HepG2 (cell line): Measurements from ENCODE around the gene ZNF48. TPM values are rescaled to one million over a fixed set of nuclear protein-coding genes. Genes with fewer than 3 reads are reported as not detected.

Experiments
- MTF1 ChIP-seq: sonication (generic); formaldehyde crosslinking; IDR thresholded peaks from 2 replicates; pipeline ENCODE4 v1.5.0; 2020; ENCODE audit warnings: missing genetic modification reagents
- ZBTB20 ChIP-seq: sonication (generic); formaldehyde crosslinking; IDR thresholded peaks from 2 replicates; pipeline ENCODE4 v1.8.1; 2023; ENCODE audit warnings: missing genetic modification reagents, low read depth, mild to moderate bottlenecking, borderline replicate concordance
- ZFAT ChIP-seq: sonication (generic); formaldehyde crosslinking; conservative IDR thresholded peaks from 2 replicates; pipeline ENCODE4 v1.8.1; 2023; ENCODE audit warnings: missing genetic modification reagents, inconsistent platforms
- ZNF572 ChIP-seq: sonication (generic); formaldehyde crosslinking; IDR thresholded peaks from 2 replicates; pipeline ENCODE4 v1.5.1; 2020; ENCODE audit warnings: mild to moderate bottlenecking, missing genetic modification reagents
- polyA plus RNA-seq, 8 experiments: library from polyadenylated mRNA; depleted of rRNA in 3 of 8; stranded (reverse) in 7 of 8; unstranded in 1 of 8; fragments of >200 nt; fragmentation: Illumina TruSeq in 4 of 8; extraction: Trizol in 4 of 8; gene quantifications; 2 replicates each; pipeline versions ENCODE4 v1.2.1 to v1.2.3, GENCODE V29; 2011 to 2016; ENCODE audit warnings: low read depth in 4 of 8, missing spikeins in 1 of 8, mixed read lengths in 1 of 8; ENCODE audit not compliant: insufficient read depth in 1 of 8
- total RNA-seq, 5 experiments: library from RNA; depleted of rRNA; stranded (reverse); fragments of >200 nt; fragmentation: Illumina TruSeq; extraction: Trizol; gene quantifications; 2 replicates each; pipeline ENCODE4 v1.2.3, GENCODE V29; 2016; ENCODE audit warnings: low read depth in 1 of 5
- TF ChIP-seq, protein P1 (sequence below): sonication (generic); formaldehyde crosslinking; IDR thresholded peaks from one replicate; pipeline ENCODE4 v1.5.1; 2020; ENCODE audit warnings: mild to moderate bottlenecking, missing genetic modification reagents; ENCODE audit errors: not compliant biosample characterization
- TF ChIP-seq, protein P2 (sequence below): IDR thresholded peaks from 2 replicates; pipeline ENCODE4 v1.6.1; 2016; ENCODE audit warnings: low read depth, borderline replicate concordance
- TF ChIP-seq, protein P3 (sequence below): IDR thresholded peaks from 2 replicates; pipeline ENCODE4 v1.6.1; 2016; ENCODE audit warnings: mild to moderate bottlenecking
- TF ChIP-seq, protein P4 (sequence below): sonication (generic); formaldehyde crosslinking; IDR thresholded peaks from 2 replicates; pipeline ENCODE4 v1.4.0; 2020; ENCODE audit warnings: missing genetic modification reagents, borderline replicate concordance

ZNF48 gene
- total and polyA plus RNA-seq, 2 of the 13 experiments (the other 11 are each of a cell fraction or from before 2014, with no cell fraction given) = 9.9 to 12.3 TPM

GRCh38 chr16:30375864-30376263 is 19.4 kb upstream of the ZNF48 start (continued):
- TF ChIP-seq, protein P1, sequence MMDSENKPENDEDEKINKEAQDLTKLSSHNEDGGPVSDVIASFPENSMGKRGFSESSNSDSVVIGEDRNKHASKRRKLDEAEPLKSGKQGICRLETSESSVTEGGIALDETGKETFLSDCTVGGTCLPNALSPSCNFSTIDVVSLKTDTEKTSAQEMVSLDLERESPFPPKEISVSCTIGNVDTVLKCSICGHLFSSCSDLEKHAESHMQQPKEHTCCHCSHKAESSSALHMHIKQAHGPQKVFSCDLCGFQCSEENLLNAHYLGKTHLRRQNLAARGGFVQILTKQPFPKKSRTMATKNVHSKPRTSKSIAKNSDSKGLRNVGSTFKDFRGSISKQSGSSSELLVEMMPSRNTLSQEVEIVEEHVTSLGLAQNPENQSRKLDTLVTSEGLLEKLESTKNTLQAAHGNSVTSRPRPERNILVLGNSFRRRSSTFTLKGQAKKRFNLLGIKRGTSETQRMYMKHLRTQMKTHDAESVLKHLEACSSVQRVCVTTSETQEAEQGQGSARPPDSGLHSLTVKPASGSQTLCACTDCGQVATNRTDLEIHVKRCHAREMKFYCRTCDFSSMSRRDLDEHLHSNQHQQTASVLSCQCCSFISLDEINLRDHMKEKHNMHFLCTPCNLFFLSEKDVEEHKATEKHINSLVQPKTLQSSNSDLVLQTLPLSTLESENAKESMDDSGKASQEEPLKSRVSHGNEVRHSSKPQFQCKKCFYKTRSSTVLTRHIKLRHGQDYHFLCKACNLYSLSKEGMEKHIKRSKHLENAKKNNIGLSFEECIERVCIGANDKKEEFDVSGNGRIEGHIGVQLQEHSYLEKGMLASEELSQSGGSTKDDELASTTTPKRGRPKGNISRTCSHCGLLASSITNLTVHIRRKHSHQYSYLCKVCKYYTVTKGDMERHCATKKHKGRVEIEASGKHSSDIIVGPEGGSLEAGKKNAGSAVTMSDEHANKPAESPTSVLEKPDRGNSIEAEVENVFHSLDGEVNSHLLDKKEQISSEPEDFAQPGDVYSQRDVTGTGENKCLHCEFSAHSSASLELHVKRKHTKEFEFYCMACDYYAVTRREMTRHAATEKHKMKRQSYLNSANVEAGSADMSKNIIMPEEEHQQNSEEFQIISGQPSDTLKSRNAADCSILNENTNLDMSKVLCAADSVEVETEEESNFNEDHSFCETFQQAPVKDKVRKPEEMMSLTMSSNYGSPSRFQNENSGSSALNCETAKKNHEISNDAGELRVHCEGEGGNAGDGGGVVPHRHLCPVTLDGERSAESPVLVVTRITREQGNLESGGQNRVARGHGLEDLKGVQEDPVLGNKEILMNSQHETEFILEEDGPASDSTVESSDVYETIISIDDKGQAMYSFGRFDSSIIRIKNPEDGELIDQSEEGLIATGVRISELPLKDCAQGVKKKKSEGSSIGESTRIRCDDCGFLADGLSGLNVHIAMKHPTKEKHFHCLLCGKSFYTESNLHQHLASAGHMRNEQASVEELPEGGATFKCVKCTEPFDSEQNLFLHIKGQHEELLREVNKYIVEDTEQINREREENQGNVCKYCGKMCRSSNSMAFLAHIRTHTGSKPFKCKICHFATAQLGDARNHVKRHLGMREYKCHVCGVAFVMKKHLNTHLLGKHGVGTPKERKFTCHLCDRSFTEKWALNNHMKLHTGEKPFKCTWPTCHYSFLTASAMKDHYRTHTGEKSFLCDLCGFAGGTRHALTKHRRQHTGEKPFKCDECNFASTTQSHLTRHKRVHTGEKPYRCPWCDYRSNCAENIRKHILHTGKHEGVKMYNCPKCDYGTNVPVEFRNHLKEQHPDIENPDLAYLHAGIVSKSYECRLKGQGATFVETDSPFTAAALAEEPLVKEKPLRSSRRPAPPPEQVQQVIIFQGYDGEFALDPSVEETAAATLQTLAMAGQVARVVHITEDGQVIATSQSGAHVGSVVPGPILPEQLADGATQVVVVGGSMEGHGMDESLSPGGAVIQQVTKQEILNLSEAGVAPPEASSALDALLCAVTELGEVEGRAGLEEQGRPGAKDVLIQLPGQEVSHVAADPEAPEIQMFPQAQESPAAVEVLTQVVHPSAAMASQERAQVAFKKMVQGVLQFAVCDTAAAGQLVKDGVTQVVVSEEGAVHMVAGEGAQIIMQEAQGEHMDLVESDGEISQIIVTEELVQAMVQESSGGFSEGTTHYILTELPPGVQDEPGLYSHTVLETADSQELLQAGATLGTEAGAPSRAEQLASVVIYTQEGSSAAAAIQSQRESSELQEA (CRISPR knock-in tag) = no peak
- TF ChIP-seq, protein P2, sequence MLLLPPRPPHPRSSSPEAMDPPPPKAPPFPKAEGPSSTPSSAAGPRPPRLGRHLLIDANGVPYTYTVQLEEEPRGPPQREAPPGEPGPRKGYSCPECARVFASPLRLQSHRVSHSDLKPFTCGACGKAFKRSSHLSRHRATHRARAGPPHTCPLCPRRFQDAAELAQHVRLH (CRISPR knock-in tag) = no peak
- TF ChIP-seq ZBTB20 (CRISPR knock-in tag) (no peak), MTF1 (no peak), ZFAT (CRISPR knock-in tag) (no peak), ZNF572 (CRISPR knock-in tag) (no peak)
- TF ChIP-seq, protein P3, sequence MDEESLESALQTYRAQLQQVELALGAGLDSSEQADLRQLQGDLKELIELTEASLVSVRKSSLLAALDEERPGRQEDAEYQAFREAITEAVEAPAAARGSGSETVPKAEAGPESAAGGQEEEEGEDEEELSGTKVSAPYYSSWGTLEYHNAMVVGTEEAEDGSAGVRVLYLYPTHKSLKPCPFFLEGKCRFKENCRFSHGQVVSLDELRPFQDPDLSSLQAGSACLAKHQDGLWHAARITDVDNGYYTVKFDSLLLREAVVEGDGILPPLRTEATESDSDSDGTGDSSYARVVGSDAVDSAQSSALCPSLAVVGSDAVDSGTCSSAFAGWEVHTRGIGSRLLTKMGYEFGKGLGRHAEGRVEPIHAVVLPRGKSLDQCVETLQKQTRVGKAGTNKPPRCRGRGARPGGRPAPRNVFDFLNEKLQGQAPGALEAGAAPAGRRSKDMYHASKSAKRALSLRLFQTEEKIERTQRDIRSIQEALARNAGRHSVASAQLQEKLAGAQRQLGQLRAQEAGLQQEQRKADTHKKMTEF (CRISPR knock-in tag) = no peak
- TF ChIP-seq, protein P4, sequence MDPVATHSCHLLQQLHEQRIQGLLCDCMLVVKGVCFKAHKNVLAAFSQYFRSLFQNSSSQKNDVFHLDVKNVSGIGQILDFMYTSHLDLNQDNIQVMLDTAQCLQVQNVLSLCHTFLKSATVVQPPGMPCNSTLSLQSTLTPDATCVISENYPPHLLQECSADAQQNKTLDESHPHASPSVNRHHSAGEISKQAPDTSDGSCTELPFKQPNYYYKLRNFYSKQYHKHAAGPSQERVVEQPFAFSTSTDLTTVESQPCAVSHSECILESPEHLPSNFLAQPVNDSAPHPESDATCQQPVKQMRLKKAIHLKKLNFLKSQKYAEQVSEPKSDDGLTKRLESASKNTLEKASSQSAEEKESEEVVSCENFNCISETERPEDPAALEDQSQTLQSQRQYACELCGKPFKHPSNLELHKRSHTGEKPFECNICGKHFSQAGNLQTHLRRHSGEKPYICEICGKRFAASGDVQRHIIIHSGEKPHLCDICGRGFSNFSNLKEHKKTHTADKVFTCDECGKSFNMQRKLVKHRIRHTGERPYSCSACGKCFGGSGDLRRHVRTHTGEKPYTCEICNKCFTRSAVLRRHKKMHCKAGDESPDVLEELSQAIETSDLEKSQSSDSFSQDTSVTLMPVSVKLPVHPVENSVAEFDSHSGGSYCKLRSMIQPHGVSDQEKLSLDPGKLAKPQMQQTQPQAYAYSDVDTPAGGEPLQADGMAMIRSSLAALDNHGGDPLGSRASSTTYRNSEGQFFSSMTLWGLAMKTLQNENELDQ (CRISPR knock-in tag) = no peak
- TF ChIP-seq, all 625 proteins: peak for 0
